Stimulated activated CD4-positive, alpha-beta T cell treated with anti-CD3 and anti-CD28 coated beads, Interleukin-12 subunit alpha, Interleukin-12 subunit beta, amount 100 ng/mL, for 48 hours (primary cell): ENCODE measurements around the gene DCAF15.
"Not testable (repeated sequence)": the region's sequence is repeated elsewhere in the genome, so short reads cannot be mapped to it uniquely, and the experiment has no call there.

ENCODE experiments used
- DNase-seq, 3 donors: peaks; one replicate each; pipeline ENCODE4 v3.0.0-alpha.2; 2020; ENCODE audit warnings: low read depth in 2 of 3, low spot score in 1 of 3

The DCAF15 gene

GRCh38 chr19:13952154-13952930, at the start of gene DCAF15:
DCAF15 (plus strand) TSS chr19:13952509; CDS start chr19:13952513, 4 bp downstream.
- peak; percentile 98 to 99 (median 99) for DNase-seq

- peak in 1 of 3 donors; percentile 28 for DNase-seq
Measured at GRCh38 chr19:13902993-13903555, 49.2 kb upstream of the DCAF15 start.

DNA sequence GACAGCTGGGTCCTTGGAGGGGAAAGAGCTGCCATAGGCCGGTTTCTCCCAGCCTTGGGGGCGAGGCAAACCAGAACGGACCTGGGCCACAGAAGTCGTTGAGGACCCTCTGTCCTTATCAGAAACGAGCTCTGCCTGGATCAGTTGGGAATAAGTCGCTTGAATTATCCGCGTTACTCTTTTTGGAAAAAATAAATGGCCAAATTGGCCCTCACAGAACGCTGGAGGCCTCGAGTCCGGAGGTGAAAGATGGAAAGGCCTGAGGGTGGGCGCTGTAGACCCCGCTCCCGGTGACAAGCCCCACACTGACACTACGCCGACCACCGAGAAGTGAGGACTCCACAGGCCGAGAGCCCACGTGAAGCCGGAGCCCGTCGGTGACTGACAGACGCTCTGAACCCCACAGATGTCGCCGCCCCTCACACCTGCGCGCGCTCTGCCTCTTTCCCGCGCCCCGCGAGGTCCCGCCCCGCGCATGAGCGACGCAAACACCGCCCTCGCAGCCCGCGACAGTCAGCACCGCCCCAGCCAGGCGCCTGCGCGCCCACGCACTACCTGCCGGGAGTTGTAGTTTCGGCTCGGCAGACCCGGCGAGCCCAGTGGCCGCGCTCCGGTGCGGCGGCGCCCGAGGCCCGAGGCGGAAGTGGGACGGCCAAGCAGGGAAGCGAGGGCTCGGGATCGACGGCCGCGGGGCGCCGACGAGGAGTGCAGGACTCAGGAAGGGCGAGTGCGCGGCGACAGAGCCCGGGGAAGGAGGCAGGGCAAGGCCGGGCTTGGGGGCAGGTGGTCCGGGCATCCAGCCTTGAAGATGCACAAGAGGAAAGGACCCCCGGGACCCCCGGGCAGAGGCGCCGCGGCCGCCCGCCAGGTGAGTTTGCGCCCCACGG, 46.4 kb upstream of the DCAF15 start, which contains the start of the genes BRME1 and CC2D1A:
Gene BRME1 (minus strand): TSS at position 484 of the 887 bp plus-strand sequence. CDS start 1,225 bp downstream, outside the sequence.
Gene CC2D1A (plus strand): TSS at position 568 of the 887 bp plus-strand sequence. CDS start 241 bp downstream, at position 809.
- peak; percentile 92 to 95 (median 94) for DNase-seq

DNA sequence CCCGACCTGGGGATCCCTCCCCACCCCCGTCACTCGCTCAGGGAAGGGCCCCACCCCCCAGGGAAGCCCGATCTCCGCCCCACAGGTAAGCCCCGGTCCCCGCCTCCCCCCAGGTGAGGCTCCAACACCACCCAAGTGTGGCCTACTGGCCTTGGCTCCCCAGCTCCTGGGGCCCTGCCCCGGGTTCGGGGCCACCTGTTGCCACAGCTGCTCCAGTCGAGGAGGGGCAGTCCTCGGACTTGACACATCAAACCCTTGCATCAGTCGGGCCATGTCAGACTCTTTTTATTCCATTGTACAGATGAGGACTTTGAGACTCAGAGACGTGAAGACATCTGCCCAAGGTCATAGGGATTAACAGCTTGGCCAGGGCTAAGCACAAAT, 45.8 kb upstream of the DCAF15 start:
- no peak for DNase-seq

GRCh38 chr19:13906910-13907309, 45.4 kb upstream of the DCAF15 start:
- DNase-seq: no peak

- DNase-seq: no peak
Measured at GRCh38 chr19:13908674-13909073, 43.6 kb upstream of the DCAF15 start.

- no peak for DNase-seq
Measured at GRCh38 chr19:13909430-13909829, 42.9 kb upstream of the DCAF15 start.

- DNase-seq: no peak
Measured at GRCh38 chr19:13913352-13913751, 39.0 kb upstream of the DCAF15 start.

- no peak for DNase-seq
Measured at GRCh38 chr19:13914777-13915176, 37.5 kb upstream of the DCAF15 start.

GRCh38 chr19:13917888-13918406, 34.4 kb upstream of the DCAF15 start:
- DNase-seq: no peak

- DNase-seq: no peak
Measured at GRCh38 chr19:13918726-13919411, 33.4 kb upstream of the DCAF15 start.

DNA sequence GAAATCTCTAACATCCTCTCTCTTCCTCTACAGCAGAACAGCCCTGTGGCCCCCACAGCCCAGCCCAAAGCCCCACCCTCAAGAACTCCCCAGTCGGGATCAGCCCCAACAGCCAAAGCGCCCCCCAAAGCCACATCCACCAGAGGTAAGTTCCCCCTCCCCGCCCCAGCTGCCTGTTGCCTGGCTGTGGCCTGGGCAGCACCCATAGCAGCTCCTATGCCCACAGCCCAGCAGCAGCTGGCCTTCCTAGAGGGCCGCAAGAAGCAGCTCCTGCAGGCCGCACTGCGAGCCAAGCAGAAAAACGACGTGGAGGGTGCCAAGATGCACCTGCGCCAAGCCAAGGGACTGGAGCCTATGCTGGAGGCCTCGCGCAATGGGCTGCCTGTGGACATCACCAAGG, 31.8 kb upstream of the DCAF15 start:
- DNase-seq: no peak

DNA sequence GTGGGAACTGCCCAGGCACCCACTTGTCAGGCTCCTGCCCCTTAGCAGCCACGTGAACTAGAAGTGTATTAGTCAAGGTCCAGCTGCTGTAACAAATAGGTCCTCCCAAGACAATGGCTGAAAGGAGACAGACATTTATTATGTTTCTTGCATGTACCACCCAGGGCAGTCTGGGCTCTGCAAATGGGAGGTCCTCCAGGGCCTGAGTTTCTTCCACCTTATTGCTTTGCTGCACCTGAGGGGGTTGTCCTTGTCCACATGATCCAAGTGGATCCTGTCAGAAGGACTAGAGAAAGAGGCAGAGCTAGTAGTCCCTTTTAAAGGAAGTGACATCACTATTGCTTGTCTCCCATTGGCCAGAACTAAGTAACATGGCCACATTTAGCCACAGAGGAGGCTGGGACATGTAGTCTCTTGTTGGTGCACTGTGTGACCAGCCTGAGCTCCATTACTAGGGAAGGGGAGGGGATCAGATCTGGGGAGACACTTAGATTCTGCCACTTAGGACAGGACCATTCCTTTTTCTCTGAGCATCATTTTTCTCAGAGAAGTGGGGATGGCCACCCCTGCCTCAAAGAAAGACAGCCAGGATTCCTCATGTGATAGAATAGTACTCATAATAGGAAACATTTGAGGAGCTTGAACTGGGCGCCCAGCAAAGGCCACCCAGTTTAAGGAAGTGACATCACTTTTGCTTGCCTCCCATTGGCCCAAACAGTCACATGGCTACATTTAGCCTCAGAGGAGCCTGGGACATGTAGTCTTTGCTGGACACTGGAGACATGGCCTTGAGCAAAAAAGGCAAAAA, 31.2 kb upstream of the DCAF15 start:
- peak in 1 of 3 donors; percentile 20 for DNase-seq

GRCh38 chr19:13922118-13922517, 30.2 kb upstream of the DCAF15 start:
- not testable (repeated sequence) for DNase-seq

DNA sequence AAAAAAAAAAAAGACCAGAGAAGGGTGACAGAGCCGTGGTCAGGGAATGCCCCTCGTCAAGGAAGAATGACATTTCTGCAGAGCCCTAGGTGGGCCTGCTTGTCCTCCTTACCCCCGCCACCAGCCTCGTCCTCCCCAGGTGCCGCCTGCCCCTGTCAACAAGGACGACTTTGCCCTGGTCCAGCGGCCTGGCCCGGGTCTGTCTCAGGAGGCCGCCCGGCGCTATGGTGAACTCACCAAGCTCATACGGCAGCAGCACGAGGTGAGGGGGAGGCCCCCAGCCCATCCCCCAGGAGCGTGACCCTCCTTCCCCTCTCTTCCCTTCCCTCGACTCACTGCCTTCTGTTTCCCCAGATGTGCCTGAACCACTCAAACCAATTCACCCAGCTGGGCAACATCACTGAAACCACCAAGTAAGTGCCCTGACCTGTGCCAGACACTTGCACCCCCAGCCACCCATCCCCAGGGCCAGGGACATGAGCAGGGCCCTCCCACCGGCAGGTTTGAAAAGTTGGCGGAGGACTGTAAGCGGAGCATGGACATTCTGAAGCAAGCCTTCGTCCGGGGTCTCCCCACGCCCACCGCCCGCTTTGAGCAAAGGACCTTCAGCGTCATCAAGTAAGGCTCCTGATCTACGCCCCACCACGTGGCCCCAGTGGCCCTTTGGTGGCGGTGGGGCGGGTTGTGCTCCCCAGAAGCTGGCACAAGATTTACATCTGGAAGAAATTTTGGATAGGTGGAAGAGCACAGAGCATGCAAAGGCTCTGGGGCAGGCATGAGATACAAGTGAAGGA, 28.9 kb upstream of the DCAF15 start:
- no peak for DNase-seq

DNA sequence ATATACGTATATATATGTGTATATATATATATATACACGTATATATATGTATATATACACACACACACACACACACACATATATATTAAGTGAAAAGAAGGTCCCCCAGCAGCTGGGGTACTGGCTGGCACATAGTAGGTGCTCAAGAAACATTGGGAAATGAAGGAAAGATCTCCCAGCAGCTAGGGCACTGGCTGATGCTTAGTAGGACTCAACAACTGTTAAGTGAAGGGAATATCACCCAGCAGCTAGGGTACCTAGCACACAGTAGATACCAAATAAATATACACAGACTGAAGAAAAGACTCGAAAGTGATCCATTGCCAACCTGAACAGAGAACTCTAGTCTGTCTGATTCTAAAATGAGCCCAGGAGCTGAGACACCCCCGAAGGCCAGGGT, 26.3 kb upstream of the DCAF15 start:
- DNase-seq: no peak

GRCh38 chr19:13926715-13927114, 25.6 kb upstream of the DCAF15 start:
- DNase-seq: no peak

DNA sequence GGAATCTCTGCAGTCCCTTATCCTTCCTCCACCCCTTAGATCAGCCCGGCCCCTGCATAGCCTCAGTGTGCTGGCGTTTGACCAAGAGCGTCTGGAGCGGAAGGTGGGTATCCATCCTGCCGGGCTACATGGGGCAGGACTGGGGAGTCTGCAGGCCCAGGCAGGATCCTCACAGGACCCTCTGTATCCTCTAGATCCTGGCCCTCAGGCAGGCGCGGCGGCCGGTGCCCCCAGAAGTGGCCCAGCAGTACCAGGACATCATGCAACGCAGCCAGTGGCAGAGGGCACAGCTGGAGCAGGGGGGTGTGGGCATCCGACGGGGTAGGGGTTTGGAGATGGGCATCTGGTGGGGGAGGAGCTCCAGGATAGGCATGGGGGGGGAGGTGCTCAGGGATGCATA, 23.0 kb upstream of the DCAF15 start:
- DNase-seq: no peak

GRCh38 chr19:13929956-13930355, 22.4 kb upstream of the DCAF15 start:
- no peak for DNase-seq
